A549 (cell line): ENCODE results near the gene EIF1AD.

ENCODE experiments used
- EP300 ChIP-seq, 2 experiments: fragments of >200 bp; sonication (Bioruptor Twin); formaldehyde crosslinking; IDR thresholded peaks; 2 replicates in 1 of 2; 3 replicates in 1 of 2; pipeline ENCODE4 v1.6.1; 2016 to 2017
- NFE2L2 ChIP-seq: fragments of 150-350 bp; conservative IDR thresholded peaks from 2 replicates; pipeline ENCODE4 v1.6.1; 2014; ENCODE audit warnings: low read length

DNA sequence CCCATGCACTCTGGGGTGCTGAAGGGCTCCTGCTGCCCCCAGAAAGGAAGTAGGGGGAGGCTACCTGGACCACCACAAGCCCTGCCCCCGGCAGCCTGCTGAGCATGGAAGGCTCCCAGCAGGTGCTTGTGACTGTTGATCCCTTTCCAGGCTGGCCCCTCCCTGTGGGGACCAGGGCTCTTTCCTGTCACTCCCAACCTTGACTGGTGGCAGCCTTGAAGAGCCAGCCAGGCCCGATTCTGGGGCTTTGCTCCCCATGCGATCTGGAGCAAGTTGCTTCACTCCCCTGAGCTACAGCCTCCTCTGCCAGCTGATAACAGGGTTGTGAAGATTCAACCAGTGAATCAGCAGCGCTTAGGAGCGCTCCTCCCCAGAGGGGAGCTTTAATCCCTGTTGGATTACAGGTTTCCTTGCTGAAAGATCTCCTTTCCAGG, 5.3 kb upstream of the EIF1AD start:
- no peak for TF ChIP-seq EP300 (IDR thresholded peaks at IDR 0.05)
- no peak for TF ChIP-seq NFE2L2
